OCI-LY7 (cell line): Measurements from ENCODE around the gene YWHAQ.

ENCODE experiments used
- CTCF ChIP-seq: fragments of 200-600 bp; sonication (generic); conservative IDR thresholded peaks from 2 replicates; pipeline ENCODE4 v1.5.1; 2014; ENCODE audit warnings: mild to moderate bottlenecking, antibody characterized with exemption, low read length, moderate library complexity, mixed read lengths
- EZH2phosphoT487 ChIP-seq: fragments of 200-600 bp; sonication (generic); IDR thresholded peaks from 2 replicates; pipeline ENCODE4 v1.6.1; 2018; ENCODE audit warnings: low read depth, borderline replicate concordance, mild to moderate bottlenecking, mixed run types, antibody characterized with exemption, low read length, moderate library complexity, mixed read lengths

DNA sequence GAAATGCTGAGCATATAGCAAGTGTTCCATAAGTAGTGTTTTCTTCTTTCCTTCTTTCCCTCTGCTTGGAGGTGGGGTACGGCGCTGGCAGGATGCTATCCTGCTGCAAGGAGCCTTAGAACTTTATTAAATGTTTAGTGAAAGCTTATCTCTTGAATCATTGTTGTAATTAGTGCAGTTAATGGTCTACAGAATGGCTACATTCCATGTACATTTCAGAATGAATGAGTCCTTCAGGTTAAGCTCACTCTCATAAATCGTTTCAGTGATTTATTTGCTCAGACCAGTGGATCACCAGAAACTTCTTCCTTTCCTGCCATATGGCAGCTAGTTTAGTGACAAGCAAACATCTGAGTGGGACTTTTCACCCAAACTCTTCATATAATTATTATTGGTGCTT lies 3.3 kb upstream of the YWHAQ start:
- no peak for TF ChIP-seq CTCF
- TF ChIP-seq EZH2phosphoT487, result no peak
